Kidney (tissue), 14 donors: ENCODE measurements around the gene CEP63. TPM values are rescaled to one million over a fixed set of nuclear protein-coding genes. Genes with fewer than 3 reads are reported as not detected.

ENCODE experiments used
- DNase-seq, 5 donors: peaks; one replicate each; pipeline ENCODE4 v3.0.0-alpha.2; 2013 to 2020
- FAIRE-seq: peaks from 2 replicates; lab custom pipeline; 2012; peaks lifted over from hg19 to GRCh38; lab: Jason Lieb, UNC
- H3K27ac ChIP-seq, 2 donors: one replicate each; pipeline ENCODE4 v1.7.0; 2013; ENCODE audit warnings: low read depth in 2 of 2, low read length in 2 of 2, inconsistent platforms in 1 of 2
- H3K27me3 ChIP-seq: one replicate; pipeline ENCODE4 v1.7.1; 2013; ENCODE audit warnings: low read length, inconsistent platforms; ENCODE audit not compliant: control insufficient read depth, insufficient read depth
- H3K36me3 ChIP-seq, 3 donors: one replicate each; pipeline versions ENCODE4 v1.7.0 to v1.7.1; 2013; ENCODE audit warnings: low read length in 3 of 3, control low read depth in 1 of 3, inconsistent platforms in 1 of 3; ENCODE audit not compliant: insufficient read depth in 3 of 3, control insufficient read depth in 2 of 3
- H3K4me1 ChIP-seq, 3 donors: one replicate each; pipeline versions ENCODE4 v1.7.0 to v1.7.1; 2013; ENCODE audit warnings: low read length in 3 of 3, inconsistent platforms in 1 of 3, low read depth in 1 of 3; ENCODE audit not compliant: control insufficient read depth in 2 of 3, insufficient read depth in 2 of 3
- H3K4me3 ChIP-seq, 3 donors: one replicate each; pipeline versions ENCODE4 v1.7.0 to v1.8.1; 2013; ENCODE audit warnings: low read length in 3 of 3, control low read depth in 1 of 3, inconsistent platforms in 1 of 3
- H3K9ac ChIP-seq, 3 donors: one replicate each; pipeline versions ENCODE4 v1.7.0 to v1.7.1; 2013; ENCODE audit warnings: low read length in 3 of 3, control low read depth in 1 of 3, inconsistent platforms in 1 of 3
- H3K9me3 ChIP-seq, 3 donors: one replicate each; pipeline versions ENCODE4 v1.7.0 to v1.7.1; 2013; ENCODE audit warnings: low read length in 3 of 3, control low read depth in 1 of 3, inconsistent platforms in 1 of 3; ENCODE audit not compliant: control insufficient read depth in 2 of 3, insufficient read depth in 1 of 3
- CTCF ChIP-seq: IDR thresholded peaks from 3 replicates; pipeline ENCODE4 v1.5.1; 2012; ENCODE audit warnings: mild to moderate bottlenecking, moderate library complexity, borderline replicate concordance; ENCODE audit not compliant: insufficient read depth; ENCODE audit errors: extremely low read depth
- intact Hi-C: fragments of 100-400 bp; cut with DNase I; formaldehyde crosslinking; loops from one replicate; pipeline ENCODE4 v1.11.1; 2022
- polyA plus RNA-seq: library from polyadenylated mRNA; stranded (reverse); fragments of 350-450 nt; fragmentation: Illumina TruSeq; extraction: RNeasy Lipid Tissue Mini Kit (QIAGEN cat#74804); gene quantifications from one replicate; pipeline ENCODE4 v1.2.3, GENCODE V29; 2014; ENCODE audit warnings: low read depth, low replicate concordance; ENCODE audit not compliant: insufficient read depth
- total RNA-seq: library from RNA; stranded (reverse); fragmentation: NEBNext Ultra II Directional; extraction: Animal tissue kit (Norgen Biotek cat#: 25700); gene quantifications from one replicate; pipeline ENCODE4 v1.2.1, GENCODE V29; 2021
- donor health status: control.
- donor health status: control.
- donor health status: control.
- donor health status: control.
- donor health status: control.
- donor health status: DM: yes; HTN: yes; CAD: no.
- donor health status: Normal renal cell carcinoma (clear cell type).

Gene CEP63
- total and polyA plus RNA-seq, 2 donors from 2014 or later = 19.2 to 19.6 TPM

DNA sequence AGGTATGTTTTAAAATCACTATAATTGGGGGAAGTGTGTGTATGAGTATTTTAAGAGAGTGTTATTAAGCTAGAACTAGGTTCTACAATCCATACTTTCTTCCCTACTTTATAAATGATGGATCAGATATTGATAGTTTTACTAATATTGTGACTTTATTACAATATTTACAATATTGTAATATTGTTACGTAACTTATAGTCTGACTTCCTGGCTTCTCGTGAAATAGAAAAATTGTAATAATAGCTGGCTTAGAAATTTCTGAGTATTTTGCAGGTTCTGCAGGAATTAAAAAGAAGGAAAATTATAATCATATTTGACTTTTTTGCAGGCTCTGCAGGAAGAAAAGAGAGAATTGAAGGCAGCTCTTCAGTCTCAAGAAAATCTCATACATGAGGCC is 60.0 kb downstream of the CEP63 start:
- no peaks in the 10 kb centered on the region for H3K27me3 ChIP-seq
- DNase-seq (no peak), FAIRE-seq (no peak)
- no peak for TF ChIP-seq CTCF
- no peaks in the 10 kb centered on the region for H3K4me1 ChIP-seq
- no peak overlapping the region for H3K4me3 ChIP-seq
- intact Hi-C loops = no loop called here
- no peaks in the 10 kb centered on the region for H3K9me3 ChIP-seq
- peaks cover 0 to 33% (median 13%) of the 10 kb centered on the region in 3 donors for H3K36me3 ChIP-seq
- H3K9ac ChIP-seq = no peak overlapping the region
- no peak overlapping the region for H3K27ac ChIP-seq

DNA sequence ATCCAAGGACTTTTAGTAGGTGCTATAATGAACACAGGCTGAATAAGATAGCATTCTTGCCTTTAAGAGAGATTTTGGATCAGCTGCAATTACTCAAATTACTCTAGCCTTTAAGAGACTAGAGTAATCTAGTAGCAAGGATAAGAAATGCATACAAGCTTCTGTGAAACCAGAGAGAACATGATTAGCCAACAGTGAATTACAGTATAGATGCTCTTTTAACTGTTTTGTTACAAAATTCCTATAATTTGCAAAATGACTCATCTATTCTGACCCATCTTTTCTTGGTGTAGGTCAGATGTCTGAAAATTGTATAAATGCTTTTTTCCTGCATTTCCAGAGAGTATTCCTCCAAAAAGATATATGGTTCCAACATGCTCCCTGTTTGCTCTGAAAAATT is 66.9 kb downstream of the CEP63 start:
- FAIRE-seq (no peak), DNase-seq (no peak)
- no peak overlapping the region for H3K4me3 ChIP-seq
- H3K9me3 ChIP-seq = no peaks in the 10 kb centered on the region
- H3K36me3 ChIP-seq = peaks cover 0 to 31% (median 22%) of the 10 kb centered on the region in 3 donors
- H3K9ac ChIP-seq = no peak overlapping the region
- H3K4me1 ChIP-seq = no peaks in the 10 kb centered on the region
- TF ChIP-seq CTCF = no peak
- no peak overlapping the region for H3K27ac ChIP-seq
- H3K27me3 ChIP-seq = no peaks in the 10 kb centered on the region
- intact Hi-C loops = no loop called here

GRCh38 chr3:134559591-134559990 is 73.7 kb downstream of the CEP63 start:
- FAIRE-seq (no peak), DNase-seq (no peak)
- Histone ChIP-seq H3K9ac (no peak overlapping the region), H3K27me3 (no peaks in the 10 kb centered on the region), H3K9me3 (no peaks in the 10 kb centered on the region), H3K4me1 (no peaks in the 10 kb centered on the region), H3K4me3 (no peak overlapping the region), H3K27ac (no peak overlapping the region), H3K36me3 (peaks cover 0 to 8% (median 4%) of the 10 kb centered on the region in 3 donors)
- intact Hi-C loops = no loop called here
- no peak for TF ChIP-seq CTCF

DNA sequence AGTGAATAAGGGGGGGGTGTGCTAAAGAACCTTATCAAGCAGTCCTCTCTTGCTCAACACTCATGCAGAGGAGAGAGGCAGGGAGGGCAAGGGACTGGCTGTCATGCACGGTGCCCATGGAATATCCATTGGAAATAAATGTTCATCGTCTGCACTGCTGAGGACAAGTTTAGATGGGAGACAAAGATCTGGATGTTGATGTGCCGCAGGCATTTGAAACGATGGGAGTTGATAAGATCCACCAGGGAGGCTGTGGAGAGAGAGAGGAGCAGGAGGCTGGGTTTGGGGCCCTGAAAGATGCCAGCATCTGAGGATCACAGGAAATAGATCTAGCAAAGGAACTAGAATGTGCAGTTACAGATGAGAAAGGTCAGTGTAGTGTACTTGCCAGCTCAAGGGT is 76.2 kb downstream of the CEP63 start:
- peaks cover 0 to 8% (median 4%) of the 10 kb centered on the region in 3 donors for H3K36me3 ChIP-seq
- intact Hi-C loops = no loop called here
- TF ChIP-seq CTCF = no peak

More for the DNA sequence above, 76.2 kb downstream of the CEP63 start:
- no peaks in the 10 kb centered on the region for H3K4me1 ChIP-seq
- H3K4me3 ChIP-seq = no peak overlapping the region
- H3K27ac ChIP-seq = no peak overlapping the region
- DNase-seq (no peak), FAIRE-seq (no peak)
- H3K9me3 ChIP-seq = no peaks in the 10 kb centered on the region
- no peak overlapping the region for H3K9ac ChIP-seq
- no peaks in the 10 kb centered on the region for H3K27me3 ChIP-seq
